ENCODE data around the gene SGPP2. TPM values are rescaled to one million over a fixed set of nuclear protein-coding genes. Genes with fewer than 3 reads are reported as not detected.

Gene SGPP2
- polyA plus RNA-seq, 1 donor (not counting 4 experiments of a cell fraction or from before 2014, with no cell fraction given) = 2.6 TPM

DNA sequence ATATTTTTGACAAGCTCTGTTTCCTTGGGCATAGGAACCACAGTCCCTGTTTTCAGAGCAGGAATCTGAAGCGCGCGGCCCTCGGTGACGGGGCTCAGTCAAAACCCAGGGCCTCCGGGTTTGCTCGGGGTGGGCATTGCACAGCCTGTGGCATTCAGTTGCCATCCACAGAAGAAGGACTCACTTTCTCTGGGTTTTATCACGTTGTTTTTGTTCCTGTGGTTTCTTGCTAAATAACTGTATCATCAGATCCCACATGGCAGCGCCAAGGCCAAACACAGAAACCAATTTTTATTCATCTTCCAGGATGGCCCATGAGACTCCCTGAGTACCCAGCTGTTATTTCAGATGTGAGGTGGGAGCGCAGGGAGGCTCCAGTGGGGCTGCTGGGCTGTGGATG lies 35.6 kb downstream of the SGPP2 start:
- H2AFZ ChIP-seq (ENCODE audit: control insufficient read depth, low read length) = no peak overlapping the region
- no peaks in the 10 kb centered on the region for H3K79me2 ChIP-seq (ENCODE audit: control insufficient read depth, insufficient read depth, low read length)
- H3K9me1 ChIP-seq (ENCODE audit: control insufficient read depth, extremely low read depth, insufficient read depth, low read length) = no peaks in the 10 kb centered on the region
- dilution Hi-C loops (cut with MboI; ENCODE audit: extremely low pct_ligation_motif_present, low sequenced_read_pairs) = no loop called here
- H3K9ac ChIP-seq (ENCODE audit: control insufficient read depth, extremely low read depth, insufficient read depth, low read length) = no peak overlapping the region
- no peak overlapping the region for H3K4me3 ChIP-seq (ENCODE audit: control insufficient read depth in 2 of 3, extremely low read depth in 1 of 3, insufficient read depth in 2 of 3, low read depth in 1 of 3, low read length in 3 of 3)
- DNase-seq (ENCODE audit: low read depth, low spot score) (no peak), FAIRE-seq (no peak)
- no peak overlapping the region for H3K4me2 ChIP-seq (ENCODE audit: control insufficient read depth, extremely low read depth, insufficient read depth, low read depth, low read length)
- no peaks in the 10 kb centered on the region for H4K20me1 ChIP-seq (ENCODE audit: control insufficient read depth, extremely low read depth, insufficient read depth, low read length)
- no peaks in the 10 kb centered on the region for H3K36me3 ChIP-seq (ENCODE audit: control insufficient read depth in 2 of 2, extremely low read depth in 1 of 2, insufficient read depth in 2 of 2, low read length in 2 of 2)
- no peaks in the 10 kb centered on the region for H3K9me3 ChIP-seq (ENCODE audit: control insufficient read depth, low read depth, low read length)
- H3K27me3 ChIP-seq (ENCODE audit: control insufficient read depth, extremely low read depth, insufficient read depth, low read length) = no peaks in the 10 kb centered on the region
- H3K27ac ChIP-seq (ENCODE audit: control insufficient read depth, insufficient read depth, low read length) = no peak overlapping the region
- no peak for TF ChIP-seq EZH2 (IDR thresholded peaks at IDR 0.05; ENCODE audit: low read length)
- no peaks in the 10 kb centered on the region for H3K4me1 ChIP-seq (ENCODE audit: control insufficient read depth, extremely low read depth, insufficient read depth, low read length)

DNA sequence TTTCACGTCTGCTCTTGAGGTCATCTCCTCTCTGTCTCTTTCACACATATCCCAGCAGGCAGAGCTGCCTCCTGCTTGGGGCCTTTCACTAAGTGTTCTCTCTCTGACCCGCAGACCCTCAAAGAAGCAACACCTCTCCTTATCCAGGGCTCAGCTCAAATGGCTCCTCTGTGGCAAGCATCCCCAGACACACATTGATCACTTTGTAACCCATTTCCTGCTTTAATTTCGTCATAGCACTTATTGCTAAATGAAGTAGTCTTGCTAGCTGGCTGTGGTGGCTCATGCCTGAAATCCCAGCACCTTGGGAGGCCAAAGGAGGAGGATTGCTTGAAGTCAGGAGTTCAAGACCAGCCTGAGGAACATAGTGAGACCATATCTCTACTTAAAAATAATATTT lies 41.4 kb downstream of the SGPP2 start:
- TF ChIP-seq, protein P1, sequence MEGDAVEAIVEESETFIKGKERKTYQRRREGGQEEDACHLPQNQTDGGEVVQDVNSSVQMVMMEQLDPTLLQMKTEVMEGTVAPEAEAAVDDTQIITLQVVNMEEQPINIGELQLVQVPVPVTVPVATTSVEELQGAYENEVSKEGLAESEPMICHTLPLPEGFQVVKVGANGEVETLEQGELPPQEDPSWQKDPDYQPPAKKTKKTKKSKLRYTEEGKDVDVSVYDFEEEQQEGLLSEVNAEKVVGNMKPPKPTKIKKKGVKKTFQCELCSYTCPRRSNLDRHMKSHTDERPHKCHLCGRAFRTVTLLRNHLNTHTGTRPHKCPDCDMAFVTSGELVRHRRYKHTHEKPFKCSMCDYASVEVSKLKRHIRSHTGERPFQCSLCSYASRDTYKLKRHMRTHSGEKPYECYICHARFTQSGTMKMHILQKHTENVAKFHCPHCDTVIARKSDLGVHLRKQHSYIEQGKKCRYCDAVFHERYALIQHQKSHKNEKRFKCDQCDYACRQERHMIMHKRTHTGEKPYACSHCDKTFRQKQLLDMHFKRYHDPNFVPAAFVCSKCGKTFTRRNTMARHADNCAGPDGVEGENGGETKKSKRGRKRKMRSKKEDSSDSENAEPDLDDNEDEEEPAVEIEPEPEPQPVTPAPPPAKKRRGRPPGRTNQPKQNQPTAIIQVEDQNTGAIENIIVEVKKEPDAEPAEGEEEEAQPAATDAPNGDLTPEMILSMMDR (optimal IDR thresholded peaks at IDR 0.05 in 1 of 3, IDR thresholded peaks at IDR 0.05 in 1 of 3, conservative IDR thresholded peaks at IDR 0.05 in 1 of 3; ENCODE audit: extremely low read depth in 1 of 3, insufficient read depth in 2 of 3, low read length in 3 of 3) = no peak
- TF ChIP-seq EZH2 (IDR thresholded peaks at IDR 0.05; ENCODE audit: low read length) = no peak
- H3K79me2 ChIP-seq (ENCODE audit: control insufficient read depth, insufficient read depth, low read length) = no peaks in the 10 kb centered on the region
- H3K4me1 ChIP-seq (ENCODE audit: control insufficient read depth, extremely low read depth, insufficient read depth, low read length) = no peaks in the 10 kb centered on the region
- H2AFZ ChIP-seq (ENCODE audit: control insufficient read depth, low read length) = no peak overlapping the region
- no peak for FAIRE-seq
- no peak for DNase-seq (ENCODE audit: low read depth, low spot score)
- H3K4me3 ChIP-seq (ENCODE audit: control insufficient read depth in 2 of 3, extremely low read depth in 1 of 3, insufficient read depth in 2 of 3, low read depth in 1 of 3, low read length in 3 of 3) = no peak overlapping the region
- H3K9me1 ChIP-seq (ENCODE audit: control insufficient read depth, extremely low read depth, insufficient read depth, low read length) = no peaks in the 10 kb centered on the region
- no peak overlapping the region for H3K9ac ChIP-seq (ENCODE audit: control insufficient read depth, extremely low read depth, insufficient read depth, low read length)
- dilution Hi-C loops (cut with MboI; ENCODE audit: extremely low pct_ligation_motif_present, low sequenced_read_pairs) = no loop called here
- H3K27me3 ChIP-seq (ENCODE audit: control insufficient read depth, extremely low read depth, insufficient read depth, low read length) = no peaks in the 10 kb centered on the region
- no peak overlapping the region for H3K27ac ChIP-seq (ENCODE audit: control insufficient read depth, insufficient read depth, low read length)
- H3K4me2 ChIP-seq (ENCODE audit: control insufficient read depth, extremely low read depth, insufficient read depth, low read depth, low read length) = no peak overlapping the region
- no peaks in the 10 kb centered on the region for H3K36me3 ChIP-seq (ENCODE audit: control insufficient read depth in 2 of 2, extremely low read depth in 1 of 2, insufficient read depth in 2 of 2, low read length in 2 of 2)
- no peaks in the 10 kb centered on the region for H4K20me1 ChIP-seq (ENCODE audit: control insufficient read depth, extremely low read depth, insufficient read depth, low read length)
- H3K9me3 ChIP-seq (ENCODE audit: control insufficient read depth, low read depth, low read length) = no peaks in the 10 kb centered on the region

DNA sequence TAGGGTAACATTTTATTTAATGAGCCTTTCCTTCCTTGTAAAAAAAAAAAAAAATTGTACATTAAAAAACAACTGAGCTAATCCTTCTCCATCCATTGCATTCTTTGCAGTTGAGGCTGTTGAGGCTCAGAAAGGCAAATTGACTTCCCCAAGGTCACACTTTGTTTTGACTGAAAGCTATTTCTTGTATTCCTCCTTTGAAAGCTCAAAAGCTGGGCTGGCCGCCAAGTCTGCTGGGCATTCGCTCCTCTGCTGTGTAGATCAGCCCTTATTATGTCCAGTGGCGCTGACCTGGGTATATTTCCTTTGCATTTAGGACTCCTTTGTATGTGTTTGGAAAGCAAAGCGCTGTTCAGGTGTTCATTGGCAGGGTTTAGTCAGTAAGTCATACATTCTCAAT lies 44.0 kb downstream of the SGPP2 start:
- dilution Hi-C loops (cut with MboI; ENCODE audit: extremely low pct_ligation_motif_present, low sequenced_read_pairs) = no loop called here
- DNase-seq (ENCODE audit: low read depth, low spot score) = no peak
- no peaks in the 10 kb centered on the region for H3K79me2 ChIP-seq (ENCODE audit: control insufficient read depth, insufficient read depth, low read length)
- no peak for TF ChIP-seq EZH2 (IDR thresholded peaks at IDR 0.05; ENCODE audit: low read length)
- TF ChIP-seq, protein P1 (optimal IDR thresholded peaks at IDR 0.05 in 1 of 3, IDR thresholded peaks at IDR 0.05 in 1 of 3, conservative IDR thresholded peaks at IDR 0.05 in 1 of 3; ENCODE audit: extremely low read depth in 1 of 3, insufficient read depth in 2 of 3, low read length in 3 of 3) = no peak
- no peaks in the 10 kb centered on the region for H3K9me1 ChIP-seq (ENCODE audit: control insufficient read depth, extremely low read depth, insufficient read depth, low read length)
- no peaks in the 10 kb centered on the region for H4K20me1 ChIP-seq (ENCODE audit: control insufficient read depth, extremely low read depth, insufficient read depth, low read length)
- H3K36me3 ChIP-seq (ENCODE audit: control insufficient read depth in 2 of 2, extremely low read depth in 1 of 2, insufficient read depth in 2 of 2, low read length in 2 of 2) = no peaks in the 10 kb centered on the region
- no peak overlapping the region for H2AFZ ChIP-seq (ENCODE audit: control insufficient read depth, low read length)
- no peaks in the 10 kb centered on the region for H3K4me1 ChIP-seq (ENCODE audit: control insufficient read depth, extremely low read depth, insufficient read depth, low read length)
- H3K4me2 ChIP-seq (ENCODE audit: control insufficient read depth, extremely low read depth, insufficient read depth, low read depth, low read length) = no peak overlapping the region
- H3K27ac ChIP-seq (ENCODE audit: control insufficient read depth, insufficient read depth, low read length) = no peak overlapping the region
- H3K9me3 ChIP-seq (ENCODE audit: control insufficient read depth, low read depth, low read length) = no peaks in the 10 kb centered on the region
- no peak overlapping the region for H3K9ac ChIP-seq (ENCODE audit: control insufficient read depth, extremely low read depth, insufficient read depth, low read length)
- H3K4me3 ChIP-seq (ENCODE audit: control insufficient read depth in 2 of 3, extremely low read depth in 1 of 3, insufficient read depth in 2 of 3, low read depth in 1 of 3, low read length in 3 of 3) = no peak overlapping the region
- no peak for FAIRE-seq
- no peaks in the 10 kb centered on the region for H3K27me3 ChIP-seq (ENCODE audit: control insufficient read depth, extremely low read depth, insufficient read depth, low read length)
